Measurements from ENCODE around the gene NTM. TPM values are rescaled to one million over a fixed set of nuclear protein-coding genes. Genes with fewer than 3 reads are reported as not detected.

The NTM gene
- polyA plus RNA-seq, 1 donor from 2014 or later: 39.4 TPM

DNA sequence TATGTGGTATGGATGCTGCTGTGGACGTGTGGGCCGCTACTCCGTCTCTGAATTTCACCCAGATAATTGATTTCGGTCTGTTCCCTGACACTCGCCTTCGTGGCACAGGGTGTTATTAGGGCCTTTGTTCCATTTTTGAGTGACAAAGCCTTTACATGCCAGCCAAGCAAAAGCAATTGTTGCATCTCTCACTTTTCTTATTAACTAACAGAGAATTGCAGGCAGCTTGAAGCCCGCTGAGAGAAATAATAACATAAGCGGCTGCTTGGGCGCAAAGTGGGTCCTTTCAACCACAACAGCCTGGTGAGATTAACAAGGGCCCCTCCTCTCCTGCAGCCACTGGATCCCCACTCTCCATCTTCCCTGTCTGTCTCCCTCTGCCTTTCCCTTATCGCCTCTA, 449.4 kb downstream of the NTM start:
- TF ChIP-seq SMC3 (conservative IDR thresholded peaks at IDR 0.05; ENCODE audit: poor library complexity) (no peak), EP300 (conservative IDR thresholded peaks at IDR 0.05; ENCODE audit: poor library complexity, severe bottlenecking) (peak; percentile 78), EZH2 (IDR thresholded peaks at IDR 0.05; ENCODE audit: borderline replicate concordance, insufficient read depth, low read length, poor library complexity, severe bottlenecking) (no peak), RAD21 (conservative IDR thresholded peaks at IDR 0.05) (no peak), POLR2AphosphoS5 (IDR thresholded peaks at IDR 0.05) (peak; percentile 44), TAF1 (IDR thresholded peaks at IDR 0.05; ENCODE audit: low read depth) (no peak), MXI1 (conservative IDR thresholded peaks at IDR 0.05; ENCODE audit: poor library complexity, severe bottlenecking) (no peak)
- TF ChIP-seq, protein P1, sequence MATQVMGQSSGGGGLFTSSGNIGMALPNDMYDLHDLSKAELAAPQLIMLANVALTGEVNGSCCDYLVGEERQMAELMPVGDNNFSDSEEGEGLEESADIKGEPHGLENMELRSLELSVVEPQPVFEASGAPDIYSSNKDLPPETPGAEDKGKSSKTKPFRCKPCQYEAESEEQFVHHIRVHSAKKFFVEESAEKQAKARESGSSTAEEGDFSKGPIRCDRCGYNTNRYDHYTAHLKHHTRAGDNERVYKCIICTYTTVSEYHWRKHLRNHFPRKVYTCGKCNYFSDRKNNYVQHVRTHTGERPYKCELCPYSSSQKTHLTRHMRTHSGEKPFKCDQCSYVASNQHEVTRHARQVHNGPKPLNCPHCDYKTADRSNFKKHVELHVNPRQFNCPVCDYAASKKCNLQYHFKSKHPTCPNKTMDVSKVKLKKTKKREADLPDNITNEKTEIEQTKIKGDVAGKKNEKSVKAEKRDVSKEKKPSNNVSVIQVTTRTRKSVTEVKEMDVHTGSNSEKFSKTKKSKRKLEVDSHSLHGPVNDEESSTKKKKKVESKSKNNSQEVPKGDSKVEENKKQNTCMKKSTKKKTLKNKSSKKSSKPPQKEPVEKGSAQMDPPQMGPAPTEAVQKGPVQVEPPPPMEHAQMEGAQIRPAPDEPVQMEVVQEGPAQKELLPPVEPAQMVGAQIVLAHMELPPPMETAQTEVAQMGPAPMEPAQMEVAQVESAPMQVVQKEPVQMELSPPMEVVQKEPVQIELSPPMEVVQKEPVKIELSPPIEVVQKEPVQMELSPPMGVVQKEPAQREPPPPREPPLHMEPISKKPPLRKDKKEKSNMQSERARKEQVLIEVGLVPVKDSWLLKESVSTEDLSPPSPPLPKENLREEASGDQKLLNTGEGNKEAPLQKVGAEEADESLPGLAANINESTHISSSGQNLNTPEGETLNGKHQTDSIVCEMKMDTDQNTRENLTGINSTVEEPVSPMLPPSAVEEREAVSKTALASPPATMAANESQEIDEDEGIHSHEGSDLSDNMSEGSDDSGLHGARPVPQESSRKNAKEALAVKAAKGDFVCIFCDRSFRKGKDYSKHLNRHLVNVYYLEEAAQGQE (IDR thresholded peaks at IDR 0.05; ENCODE audit: borderline replicate concordance): no peak
- TF ChIP-seq, protein P2, sequence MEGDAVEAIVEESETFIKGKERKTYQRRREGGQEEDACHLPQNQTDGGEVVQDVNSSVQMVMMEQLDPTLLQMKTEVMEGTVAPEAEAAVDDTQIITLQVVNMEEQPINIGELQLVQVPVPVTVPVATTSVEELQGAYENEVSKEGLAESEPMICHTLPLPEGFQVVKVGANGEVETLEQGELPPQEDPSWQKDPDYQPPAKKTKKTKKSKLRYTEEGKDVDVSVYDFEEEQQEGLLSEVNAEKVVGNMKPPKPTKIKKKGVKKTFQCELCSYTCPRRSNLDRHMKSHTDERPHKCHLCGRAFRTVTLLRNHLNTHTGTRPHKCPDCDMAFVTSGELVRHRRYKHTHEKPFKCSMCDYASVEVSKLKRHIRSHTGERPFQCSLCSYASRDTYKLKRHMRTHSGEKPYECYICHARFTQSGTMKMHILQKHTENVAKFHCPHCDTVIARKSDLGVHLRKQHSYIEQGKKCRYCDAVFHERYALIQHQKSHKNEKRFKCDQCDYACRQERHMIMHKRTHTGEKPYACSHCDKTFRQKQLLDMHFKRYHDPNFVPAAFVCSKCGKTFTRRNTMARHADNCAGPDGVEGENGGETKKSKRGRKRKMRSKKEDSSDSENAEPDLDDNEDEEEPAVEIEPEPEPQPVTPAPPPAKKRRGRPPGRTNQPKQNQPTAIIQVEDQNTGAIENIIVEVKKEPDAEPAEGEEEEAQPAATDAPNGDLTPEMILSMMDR (IDR thresholded peaks at IDR 0.05; ENCODE audit: poor library complexity, severe bottlenecking): no peak
- H3K27ac ChIP-seq (ENCODE audit: low read length): peak overlapping the region; percentile 56
- H3F3A ChIP-seq (ENCODE audit: insufficient read depth, low read length, poor library complexity, severe bottlenecking): no peaks in the 10 kb centered on the region
- no peak overlapping the region for H2AFZ ChIP-seq (ENCODE audit: low read depth, low read length)
- H3K9me2 ChIP-seq (ENCODE audit: insufficient read depth, low read length): no peaks in the 10 kb centered on the region
- no peaks in the 10 kb centered on the region for H4K20me1 ChIP-seq (ENCODE audit: insufficient read depth)
- H3K9ac ChIP-seq (ENCODE audit: low read length): no peak overlapping the region
- no peaks in the 10 kb centered on the region for H3K27me3 ChIP-seq (ENCODE audit: insufficient read depth, low read depth, low read length)
- H3K79me2 ChIP-seq (replicated peaks; ENCODE audit: insufficient read depth, low read length): no peaks in the 10 kb centered on the region
- peak overlapping the region; percentile 15 for H3K4me3 ChIP-seq (ENCODE audit: low read length)
- H3K9me3 ChIP-seq (ENCODE audit: low read length): no peaks in the 10 kb centered on the region
- no peaks in the 10 kb centered on the region for H3K36me3 ChIP-seq (ENCODE audit: insufficient read depth, low read length)
- H3K4me2 ChIP-seq (ENCODE audit: low read length): no peak overlapping the region

GRCh38 chr11:131822506-131822905, 452.1 kb downstream of the NTM start:
- Histone ChIP-seq H4K20me1 (ENCODE audit: insufficient read depth) (no peaks in the 10 kb centered on the region), H3K9me3 (ENCODE audit: low read length) (no peaks in the 10 kb centered on the region), H3K36me3 (ENCODE audit: insufficient read depth, low read length) (no peaks in the 10 kb centered on the region), H3K9me2 (ENCODE audit: insufficient read depth, low read length) (no peaks in the 10 kb centered on the region), H3K79me2 (replicated peaks; ENCODE audit: insufficient read depth, low read length) (no peaks in the 10 kb centered on the region), H3K27ac (ENCODE audit: low read length) (no peak overlapping the region), H3K4me2 (ENCODE audit: low read length) (no peak overlapping the region), H3K27me3 (ENCODE audit: insufficient read depth, low read depth, low read length) (no peaks in the 10 kb centered on the region), H2AFZ (ENCODE audit: low read depth, low read length) (no peak overlapping the region), H3K9ac (ENCODE audit: low read length) (no peak overlapping the region), H3F3A (ENCODE audit: insufficient read depth, low read length, poor library complexity, severe bottlenecking) (no peaks in the 10 kb centered on the region), H3K4me3 (ENCODE audit: low read length) (no peak overlapping the region)
- TF ChIP-seq TAF1 (IDR thresholded peaks at IDR 0.05; ENCODE audit: low read depth): no peak
- TF ChIP-seq EP300 (conservative IDR thresholded peaks at IDR 0.05; ENCODE audit: poor library complexity, severe bottlenecking): no peak
- TF ChIP-seq, protein P2 (IDR thresholded peaks at IDR 0.05; ENCODE audit: poor library complexity, severe bottlenecking): no peak
- no peak for TF ChIP-seq SMC3 (conservative IDR thresholded peaks at IDR 0.05; ENCODE audit: poor library complexity)
- TF ChIP-seq EZH2 (IDR thresholded peaks at IDR 0.05; ENCODE audit: borderline replicate concordance, insufficient read depth, low read length, poor library complexity, severe bottlenecking): no peak
- TF ChIP-seq POLR2AphosphoS5 (IDR thresholded peaks at IDR 0.05): no peak
- TF ChIP-seq, protein P1 (IDR thresholded peaks at IDR 0.05; ENCODE audit: borderline replicate concordance): no peak
- TF ChIP-seq RAD21 (conservative IDR thresholded peaks at IDR 0.05): no peak
- no peak for TF ChIP-seq MXI1 (conservative IDR thresholded peaks at IDR 0.05; ENCODE audit: poor library complexity, severe bottlenecking)

Data from neural cell (in vitro differentiated cells).